ENCODE results near the gene METTL15.

- no peak for TF ChIP-seq CTCF (IDR thresholded peaks at IDR 0.05)
- no peak for TF ChIP-seq POLR2AphosphoS5 (IDR thresholded peaks at IDR 0.05)
- no peak for TF ChIP-seq EP300 (IDR thresholded peaks at IDR 0.05; ENCODE audit: low read depth)
- no peak for TF ChIP-seq POLR2A (IDR thresholded peaks at IDR 0.05)
Measured at GRCh38 chr11:28350216-28350615, 242.0 kb downstream of the METTL15 start.

Data from transverse colon (tissue), 4 donors.